ENCODE data around the gene AIF1.
"Not testable (repeated sequence)": the region's sequence is repeated elsewhere in the genome, so short reads cannot be mapped to it uniquely, and the experiment has no call there.

Gene AIF1

GRCh38 chr6:31580807-31581433, 34.1 kb upstream of the AIF1 start:
- FAIRE-seq, result no peak

- no peak for FAIRE-seq
Measured at GRCh38 chr6:31581434-31582229, 33.4 kb upstream of the AIF1 start.

GRCh38 chr6:31582230-31582643, 32.8 kb upstream of the AIF1 start, which contains the start of gene LTB:
Gene LTB (minus strand): TSS chr6:31582424. CDS start chr6:31582417, 7 bp downstream.
- no peak for FAIRE-seq

GRCh38 chr6:31585491-31585890, 29.5 kb upstream of the AIF1 start:
- FAIRE-seq, result no peak

- FAIRE-seq, result no peak
Measured at GRCh38 chr6:31586008-31586407, 29.0 kb upstream of the AIF1 start, which contains the start of gene LST1. Gene LST1 (plus strand): TSS chr6:31586277. CDS start chr6:31587300, 1,023 bp downstream.

- FAIRE-seq, result no peak
Measured at GRCh38 chr6:31586599-31587281, 28.3 kb upstream of the AIF1 start.

GRCh38 chr6:31587791-31588777, 26.9 kb upstream of the AIF1 start:
- FAIRE-seq, result no peak

- no peak for FAIRE-seq
Measured at GRCh38 chr6:31588871-31589650, 26.0 kb upstream of the AIF1 start.

GRCh38 chr6:31590691-31591090, 24.3 kb upstream of the AIF1 start:
- not testable (repeated sequence) for FAIRE-seq

- no peak for FAIRE-seq
Measured at GRCh38 chr6:31592396-31592771, 22.6 kb upstream of the AIF1 start.

GRCh38 chr6:31597006-31597405, 18.0 kb upstream of the AIF1 start:
- no peak for FAIRE-seq

GRCh38 chr6:31607317-31607716, 7.7 kb upstream of the AIF1 start:
- no peak for FAIRE-seq

GRCh38 chr6:31609519-31610406, 5.3 kb upstream of the AIF1 start:
- FAIRE-seq, result no peak

GRCh38 chr6:31610968-31611367, 4.1 kb upstream of the AIF1 start:
- FAIRE-seq, result no peak

GRCh38 chr6:31614075-31614619, 887 bp upstream of the AIF1 start:
- FAIRE-seq, result no peak

GRCh38 chr6:31615748-31616147, 714 bp downstream of the AIF1 start:
- FAIRE-seq, result no peak

GRCh38 chr6:31617010-31617409, 2.0 kb downstream of the AIF1 start:
- no peak for FAIRE-seq

- FAIRE-seq, result peak; percentile 47
Measured at GRCh38 chr6:31619805-31620585, 5.0 kb downstream of the AIF1 start.
